Measurements from ENCODE around the gene LRMDA.

The LRMDA gene

DNA sequence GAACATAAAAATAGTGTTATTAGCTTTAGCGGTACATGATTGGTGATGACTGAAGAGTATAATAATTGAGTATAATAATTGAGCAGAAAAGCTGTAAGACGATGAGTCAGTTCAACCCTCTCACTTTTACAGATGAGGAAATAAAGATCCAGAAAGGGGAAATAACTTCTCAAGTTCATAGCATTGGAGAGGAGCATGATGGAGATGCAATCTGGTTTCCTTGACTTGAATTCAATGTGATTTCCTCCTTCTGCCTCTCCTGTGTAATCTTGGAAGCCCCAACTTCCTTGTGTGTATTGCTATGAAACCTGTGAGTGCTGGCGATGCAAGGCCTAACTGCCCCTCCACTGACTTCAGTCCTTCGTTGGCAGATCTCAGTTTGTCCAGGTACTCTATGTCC lies 265.1 kb downstream of the LRMDA start:
- H3K4me3 ChIP-seq (ENCODE audit: low read depth, low read length) = no peak overlapping the region
- no peaks in the 10 kb centered on the region for H3K9me3 ChIP-seq (ENCODE audit: control insufficient read depth, low read length)
- no peaks in the 10 kb centered on the region for H3K36me3 ChIP-seq (ENCODE audit: control insufficient read depth, insufficient read depth, low read length)
- H2AFZ ChIP-seq = no peak overlapping the region
- no peak overlapping the region for H3K27ac ChIP-seq
- no peaks in the 10 kb centered on the region for H3K27me3 ChIP-seq (ENCODE audit: control insufficient read depth, insufficient read depth, low read length)
- H3K4me1 ChIP-seq = no peaks in the 10 kb centered on the region
- no peak overlapping the region for H3K4me2 ChIP-seq (ENCODE audit: low read length)
- no peaks in the 10 kb centered on the region for H3K79me2 ChIP-seq
- H3K9ac ChIP-seq = no peak overlapping the region
- TF ChIP-seq, protein P1, sequence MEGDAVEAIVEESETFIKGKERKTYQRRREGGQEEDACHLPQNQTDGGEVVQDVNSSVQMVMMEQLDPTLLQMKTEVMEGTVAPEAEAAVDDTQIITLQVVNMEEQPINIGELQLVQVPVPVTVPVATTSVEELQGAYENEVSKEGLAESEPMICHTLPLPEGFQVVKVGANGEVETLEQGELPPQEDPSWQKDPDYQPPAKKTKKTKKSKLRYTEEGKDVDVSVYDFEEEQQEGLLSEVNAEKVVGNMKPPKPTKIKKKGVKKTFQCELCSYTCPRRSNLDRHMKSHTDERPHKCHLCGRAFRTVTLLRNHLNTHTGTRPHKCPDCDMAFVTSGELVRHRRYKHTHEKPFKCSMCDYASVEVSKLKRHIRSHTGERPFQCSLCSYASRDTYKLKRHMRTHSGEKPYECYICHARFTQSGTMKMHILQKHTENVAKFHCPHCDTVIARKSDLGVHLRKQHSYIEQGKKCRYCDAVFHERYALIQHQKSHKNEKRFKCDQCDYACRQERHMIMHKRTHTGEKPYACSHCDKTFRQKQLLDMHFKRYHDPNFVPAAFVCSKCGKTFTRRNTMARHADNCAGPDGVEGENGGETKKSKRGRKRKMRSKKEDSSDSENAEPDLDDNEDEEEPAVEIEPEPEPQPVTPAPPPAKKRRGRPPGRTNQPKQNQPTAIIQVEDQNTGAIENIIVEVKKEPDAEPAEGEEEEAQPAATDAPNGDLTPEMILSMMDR (IDR thresholded peaks at IDR 0.05) = no peak

DNA sequence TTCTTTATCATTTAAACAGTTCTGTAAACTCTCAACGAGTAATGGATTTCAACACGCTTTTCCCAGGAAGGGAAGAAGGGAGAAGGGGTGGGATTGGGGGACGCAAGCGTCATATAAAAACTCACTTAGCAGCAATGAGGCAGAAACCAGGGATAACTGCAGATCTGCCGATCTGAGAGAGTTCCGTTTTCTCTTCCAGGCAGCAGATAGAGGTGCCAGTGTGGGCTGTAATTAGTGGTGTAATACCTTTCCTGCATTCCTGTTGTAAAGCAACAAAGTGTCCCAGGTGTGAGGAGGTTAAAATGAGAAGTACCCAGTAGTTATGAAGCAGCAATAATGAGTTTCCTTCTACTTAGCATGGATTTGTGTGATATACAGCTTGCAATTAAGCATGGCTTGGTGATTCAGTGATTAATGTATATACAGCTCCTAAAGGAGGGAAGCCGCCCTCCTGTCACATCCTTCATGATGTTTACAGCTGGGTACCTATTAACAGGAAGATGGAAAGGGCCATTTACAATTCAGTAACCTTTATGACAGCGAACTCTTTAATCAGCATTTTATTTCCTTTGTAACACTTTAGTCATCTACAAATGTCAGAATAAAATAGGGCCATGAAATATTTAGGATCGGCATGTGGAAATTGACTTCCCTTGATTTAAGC lies 271.9 kb downstream of the LRMDA start:
- H3K36me3 ChIP-seq (ENCODE audit: control insufficient read depth, insufficient read depth, low read length) = no peaks in the 10 kb centered on the region
- no peak overlapping the region for H3K27ac ChIP-seq
- H3K4me2 ChIP-seq (ENCODE audit: low read length) = no peak overlapping the region
- no peaks in the 10 kb centered on the region for H3K79me2 ChIP-seq
- H3K27me3 ChIP-seq (ENCODE audit: control insufficient read depth, insufficient read depth, low read length) = no peaks in the 10 kb centered on the region
- H3K4me3 ChIP-seq (ENCODE audit: low read depth, low read length) = no peak overlapping the region
- no peaks in the 10 kb centered on the region for H3K4me1 ChIP-seq
- TF ChIP-seq, protein P1 (IDR thresholded peaks at IDR 0.05) = no peak
- H3K9me3 ChIP-seq (ENCODE audit: control insufficient read depth, low read length) = no peaks in the 10 kb centered on the region
- no peak overlapping the region for H2AFZ ChIP-seq
- H3K9ac ChIP-seq = no peak overlapping the region

DNA sequence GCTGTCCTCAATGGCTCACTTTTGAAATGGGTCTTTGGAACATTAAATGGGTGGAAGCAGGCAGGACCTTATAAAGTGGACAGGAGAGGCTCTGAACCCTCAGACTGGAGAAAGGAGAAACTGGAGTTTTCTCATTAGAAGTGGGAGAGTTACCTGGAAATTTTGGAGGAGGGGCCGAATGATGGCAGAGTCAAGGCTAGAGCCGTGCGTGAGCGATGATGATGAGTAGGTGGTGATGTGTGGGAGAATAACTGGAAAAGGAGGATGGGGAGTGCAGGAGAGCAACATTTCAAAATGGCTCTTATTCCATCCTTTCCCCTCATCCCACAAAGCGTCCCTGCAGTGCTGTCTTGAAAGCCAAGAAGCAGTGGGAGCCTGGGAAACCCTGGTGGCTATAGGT lies 274.0 kb downstream of the LRMDA start:
- Histone ChIP-seq H3K9me3 (ENCODE audit: control insufficient read depth, low read length) (no peaks in the 10 kb centered on the region), H3K4me1 (no peaks in the 10 kb centered on the region), H3K27ac (no peak overlapping the region), H3K4me3 (ENCODE audit: low read depth, low read length) (no peak overlapping the region), H3K79me2 (no peaks in the 10 kb centered on the region), H3K4me2 (ENCODE audit: low read length) (no peak overlapping the region), H3K9ac (no peak overlapping the region), H2AFZ (no peak overlapping the region), H3K27me3 (ENCODE audit: control insufficient read depth, insufficient read depth, low read length) (no peaks in the 10 kb centered on the region), H3K36me3 (ENCODE audit: control insufficient read depth, insufficient read depth, low read length) (no peaks in the 10 kb centered on the region)
- TF ChIP-seq, protein P1 (IDR thresholded peaks at IDR 0.05) = no peak

DNA sequence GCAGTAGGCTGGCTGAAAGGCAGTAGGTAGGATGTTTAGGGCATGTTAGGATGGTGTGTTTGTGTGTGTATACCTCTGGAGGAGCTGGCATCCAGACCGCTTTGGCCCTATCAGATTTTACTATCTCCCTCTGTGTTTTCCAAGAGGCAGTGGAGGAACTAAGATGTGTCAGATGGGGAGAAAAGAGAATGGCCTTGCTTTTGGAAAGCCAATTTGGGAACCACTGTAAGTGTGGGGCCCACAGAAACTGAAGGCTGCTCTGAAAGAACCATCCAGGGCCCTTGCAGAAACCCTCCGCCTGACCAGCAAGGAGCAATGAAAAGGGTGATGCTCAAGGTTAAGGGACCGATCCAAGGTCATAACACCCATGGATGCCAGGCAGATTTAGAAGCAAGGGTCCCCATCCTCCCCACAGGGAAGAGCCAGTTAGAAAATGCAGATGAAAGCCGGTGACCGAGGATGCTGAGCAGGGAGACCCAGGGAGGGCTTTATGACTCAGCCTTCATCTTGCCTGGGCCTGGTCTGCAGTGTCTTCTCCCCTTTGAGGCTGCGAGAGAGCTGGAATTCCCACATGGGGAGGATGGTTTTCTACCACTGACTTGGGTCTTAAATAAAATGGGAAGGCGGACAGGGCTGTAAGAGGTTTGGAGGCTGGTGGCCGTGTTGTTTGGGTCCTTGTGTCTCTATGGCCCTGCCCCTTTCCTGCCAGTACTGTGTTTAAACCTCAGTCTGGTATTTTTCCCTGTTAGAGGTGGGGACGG lies 275.8 kb downstream of the LRMDA start:
- H2AFZ ChIP-seq = no peak overlapping the region
- H3K27me3 ChIP-seq (ENCODE audit: control insufficient read depth, insufficient read depth, low read length) = no peaks in the 10 kb centered on the region
- no peaks in the 10 kb centered on the region for H3K36me3 ChIP-seq (ENCODE audit: control insufficient read depth, insufficient read depth, low read length)
- H3K4me2 ChIP-seq (ENCODE audit: low read length) = no peak overlapping the region
- no peaks in the 10 kb centered on the region for H3K9me3 ChIP-seq (ENCODE audit: control insufficient read depth, low read length)
- H3K79me2 ChIP-seq = no peaks in the 10 kb centered on the region
- TF ChIP-seq, protein P1 (IDR thresholded peaks at IDR 0.05) = no peak
- no peak overlapping the region for H3K4me3 ChIP-seq (ENCODE audit: low read depth, low read length)
- no peak overlapping the region for H3K27ac ChIP-seq
- H3K9ac ChIP-seq = no peak overlapping the region
- no peaks in the 10 kb centered on the region for H3K4me1 ChIP-seq

All from parathyroid adenoma (tissue), 2 donors.